Nephron (organoid): ENCODE data around the gene SEC22C.

Experiments
- H3K27ac Mint-ChIP-seq, 3 experiments: 2 replicates each; pipeline ENCODE4 v1.8.0; 2020; ENCODE audit warnings: mixed read lengths in 3 of 3, mild to moderate bottlenecking in 2 of 3, moderate library complexity in 1 of 3
- H3K27me3 Mint-ChIP-seq: 2 replicates; pipeline ENCODE4 v1.8.0; 2021; ENCODE audit warnings: low read depth, mild to moderate bottlenecking, moderate library complexity, mixed read lengths
- H3K36me3 Mint-ChIP-seq: 2 replicates; pipeline ENCODE4 v1.8.0; 2020; ENCODE audit warnings: low read depth, mixed read lengths
- H3K4me1 Mint-ChIP-seq: 2 replicates; pipeline ENCODE4 v1.8.0; 2020; ENCODE audit warnings: mixed read lengths
- H3K4me3 Mint-ChIP-seq, 3 experiments: 2 replicates each; pipeline ENCODE4 v1.8.0; 2020; ENCODE audit warnings: mild to moderate bottlenecking in 3 of 3, mixed read lengths in 3 of 3, moderate library complexity in 2 of 3
- H3K9me3 Mint-ChIP-seq: 2 replicates; pipeline ENCODE4 v1.8.0; 2020; ENCODE audit warnings: mixed read lengths
- TF ChIP-seq, protein P1 (sequence below), 3 experiments: fragments of 200-600 bp; sonication (generic); IDR thresholded peaks; one replicate each; pipeline ENCODE4 v1.5.0; 2021; ENCODE audit warnings: antibody characterized with exemption in 3 of 3; ENCODE audit not compliant: unreplicated experiment in 3 of 3

SEC22C gene

GRCh38 chr3:42545284-42545900 lies 36.4 kb downstream of the SEC22C start:
- H3K27ac Mint-ChIP-seq = no peak overlapping the region
- no peaks in the 10 kb centered on the region for H3K27me3 Mint-ChIP-seq
- H3K9me3 Mint-ChIP-seq = no peaks in the 10 kb centered on the region
- TF ChIP-seq, protein P1, sequence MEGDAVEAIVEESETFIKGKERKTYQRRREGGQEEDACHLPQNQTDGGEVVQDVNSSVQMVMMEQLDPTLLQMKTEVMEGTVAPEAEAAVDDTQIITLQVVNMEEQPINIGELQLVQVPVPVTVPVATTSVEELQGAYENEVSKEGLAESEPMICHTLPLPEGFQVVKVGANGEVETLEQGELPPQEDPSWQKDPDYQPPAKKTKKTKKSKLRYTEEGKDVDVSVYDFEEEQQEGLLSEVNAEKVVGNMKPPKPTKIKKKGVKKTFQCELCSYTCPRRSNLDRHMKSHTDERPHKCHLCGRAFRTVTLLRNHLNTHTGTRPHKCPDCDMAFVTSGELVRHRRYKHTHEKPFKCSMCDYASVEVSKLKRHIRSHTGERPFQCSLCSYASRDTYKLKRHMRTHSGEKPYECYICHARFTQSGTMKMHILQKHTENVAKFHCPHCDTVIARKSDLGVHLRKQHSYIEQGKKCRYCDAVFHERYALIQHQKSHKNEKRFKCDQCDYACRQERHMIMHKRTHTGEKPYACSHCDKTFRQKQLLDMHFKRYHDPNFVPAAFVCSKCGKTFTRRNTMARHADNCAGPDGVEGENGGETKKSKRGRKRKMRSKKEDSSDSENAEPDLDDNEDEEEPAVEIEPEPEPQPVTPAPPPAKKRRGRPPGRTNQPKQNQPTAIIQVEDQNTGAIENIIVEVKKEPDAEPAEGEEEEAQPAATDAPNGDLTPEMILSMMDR (IDR thresholded peaks at IDR 0.05; ENCODE audit: unreplicated experiment in 3 of 3) = no peak
- no peak overlapping the region for H3K4me3 Mint-ChIP-seq
- no peaks in the 10 kb centered on the region for H3K4me1 Mint-ChIP-seq
- peaks cover 14% of the 10 kb centered on the region for H3K36me3 Mint-ChIP-seq

GRCh38 chr3:42544492-42545283 lies 37.1 kb downstream of the SEC22C start:
- Mint-ChIP-seq H3K27ac (no peak overlapping the region), H3K4me3 (no peak overlapping the region), H3K4me1 (no peaks in the 10 kb centered on the region), H3K36me3 (peaks cover 8% of the 10 kb centered on the region), H3K9me3 (no peaks in the 10 kb centered on the region), H3K27me3 (no peaks in the 10 kb centered on the region)
- TF ChIP-seq, protein P1 (IDR thresholded peaks at IDR 0.05; ENCODE audit: unreplicated experiment in 3 of 3) = no peak

GRCh38 chr3:42541079-42541478 lies 40.7 kb downstream of the SEC22C start:
- Mint-ChIP-seq H3K4me1 (no peaks in the 10 kb centered on the region), H3K4me3 (no peak overlapping the region), H3K27me3 (peaks cover 5% of the 10 kb centered on the region), H3K36me3 (no peaks in the 10 kb centered on the region), H3K9me3 (no peaks in the 10 kb centered on the region), H3K27ac (no peak overlapping the region)
- TF ChIP-seq, protein P1 (IDR thresholded peaks at IDR 0.05; ENCODE audit: unreplicated experiment in 3 of 3) = no peak

GRCh38 chr3:42539871-42540714 lies 41.7 kb downstream of the SEC22C start:
- TF ChIP-seq, protein P1 (IDR thresholded peaks at IDR 0.05; ENCODE audit: unreplicated experiment in 3 of 3) = peak; percentile 49 to 61 (median 57)
- Mint-ChIP-seq H3K4me1 (no peaks in the 10 kb centered on the region), H3K9me3 (no peaks in the 10 kb centered on the region), H3K27ac (no peak overlapping the region), H3K27me3 (peaks cover 5% of the 10 kb centered on the region), H3K36me3 (no peaks in the 10 kb centered on the region), H3K4me3 (no peak overlapping the region)

DNA sequence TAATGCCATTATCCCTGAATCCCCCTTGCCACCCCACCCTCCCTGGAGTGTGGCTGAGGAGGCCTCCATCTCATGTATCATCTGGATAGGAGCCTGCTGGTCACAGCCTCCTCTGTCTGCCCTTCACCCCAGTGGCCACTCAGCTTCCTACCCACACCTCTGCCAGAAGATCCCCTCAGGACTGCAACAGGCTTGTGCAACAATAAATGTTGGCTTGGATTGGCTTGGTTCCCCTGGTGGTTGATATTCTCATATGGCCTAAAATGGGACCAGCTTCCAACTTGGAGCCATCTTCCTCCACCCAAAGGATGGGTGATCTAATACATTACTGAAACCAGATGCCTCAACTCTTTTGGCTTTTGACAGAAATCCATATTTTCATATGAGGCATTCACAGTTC lies 44.4 kb downstream of the SEC22C start:
- Mint-ChIP-seq H3K27me3 (peaks cover 7% of the 10 kb centered on the region), H3K27ac (no peak overlapping the region), H3K9me3 (no peaks in the 10 kb centered on the region), H3K4me3 (no peak overlapping the region), H3K36me3 (no peaks in the 10 kb centered on the region), H3K4me1 (no peaks in the 10 kb centered on the region)
- TF ChIP-seq, protein P1 (IDR thresholded peaks at IDR 0.05; ENCODE audit: unreplicated experiment in 3 of 3) = no peak
